Astrocyte (in vitro differentiated cells and primary cell): ENCODE measurements around the gene NUBPL.

Source experiments
- EZH2 ChIP-seq: IDR thresholded peaks from 2 replicates; pipeline ENCODE4 v1.6.1; 2012; ENCODE audit warnings: mild to moderate bottlenecking, low read length, inconsistent platforms; ENCODE audit not compliant: insufficient read depth
- TF ChIP-seq, protein P1 (sequence below): IDR thresholded peaks from 2 replicates; pipeline ENCODE4 v1.5.1; 2011; ENCODE audit warnings: low read depth, mild to moderate bottlenecking, inconsistent platforms, low read length, moderate library complexity; ENCODE audit not compliant: insufficient read depth

GRCh38 chr14:31854508-31855075 is 293.4 kb downstream of the NUBPL start:
- TF ChIP-seq, protein P1, sequence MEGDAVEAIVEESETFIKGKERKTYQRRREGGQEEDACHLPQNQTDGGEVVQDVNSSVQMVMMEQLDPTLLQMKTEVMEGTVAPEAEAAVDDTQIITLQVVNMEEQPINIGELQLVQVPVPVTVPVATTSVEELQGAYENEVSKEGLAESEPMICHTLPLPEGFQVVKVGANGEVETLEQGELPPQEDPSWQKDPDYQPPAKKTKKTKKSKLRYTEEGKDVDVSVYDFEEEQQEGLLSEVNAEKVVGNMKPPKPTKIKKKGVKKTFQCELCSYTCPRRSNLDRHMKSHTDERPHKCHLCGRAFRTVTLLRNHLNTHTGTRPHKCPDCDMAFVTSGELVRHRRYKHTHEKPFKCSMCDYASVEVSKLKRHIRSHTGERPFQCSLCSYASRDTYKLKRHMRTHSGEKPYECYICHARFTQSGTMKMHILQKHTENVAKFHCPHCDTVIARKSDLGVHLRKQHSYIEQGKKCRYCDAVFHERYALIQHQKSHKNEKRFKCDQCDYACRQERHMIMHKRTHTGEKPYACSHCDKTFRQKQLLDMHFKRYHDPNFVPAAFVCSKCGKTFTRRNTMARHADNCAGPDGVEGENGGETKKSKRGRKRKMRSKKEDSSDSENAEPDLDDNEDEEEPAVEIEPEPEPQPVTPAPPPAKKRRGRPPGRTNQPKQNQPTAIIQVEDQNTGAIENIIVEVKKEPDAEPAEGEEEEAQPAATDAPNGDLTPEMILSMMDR = no peak
- TF ChIP-seq EZH2 = no peak
